GM19099 (cell line): ENCODE measurements around the gene TADA2B.
A peak's percentile ranks its signal among the peaks of the same experiment; 100 is the strongest.

ENCODE experiments used
- POLR2A ChIP-seq: IDR thresholded peaks from 3 replicates; pipeline ENCODE4 v1.6.1; 2011; ENCODE audit warnings: low read depth; ENCODE audit not compliant: insufficient read length; ENCODE audit errors: extremely low read depth

The TADA2B gene

GRCh38 chr4:7096236-7096635, 53.1 kb downstream of the TADA2B start:
- no peak for TF ChIP-seq POLR2A

- TF ChIP-seq POLR2A: no peak
Measured at GRCh38 chr4:7101692-7102515, 58.7 kb downstream of the TADA2B start.

GRCh38 chr4:7103031-7103606, 59.9 kb downstream of the TADA2B start:
- peak; percentile 60 for TF ChIP-seq POLR2A

GRCh38 chr4:7103607-7104365, 60.6 kb downstream of the TADA2B start:
- TF ChIP-seq POLR2A: no peak

DNA sequence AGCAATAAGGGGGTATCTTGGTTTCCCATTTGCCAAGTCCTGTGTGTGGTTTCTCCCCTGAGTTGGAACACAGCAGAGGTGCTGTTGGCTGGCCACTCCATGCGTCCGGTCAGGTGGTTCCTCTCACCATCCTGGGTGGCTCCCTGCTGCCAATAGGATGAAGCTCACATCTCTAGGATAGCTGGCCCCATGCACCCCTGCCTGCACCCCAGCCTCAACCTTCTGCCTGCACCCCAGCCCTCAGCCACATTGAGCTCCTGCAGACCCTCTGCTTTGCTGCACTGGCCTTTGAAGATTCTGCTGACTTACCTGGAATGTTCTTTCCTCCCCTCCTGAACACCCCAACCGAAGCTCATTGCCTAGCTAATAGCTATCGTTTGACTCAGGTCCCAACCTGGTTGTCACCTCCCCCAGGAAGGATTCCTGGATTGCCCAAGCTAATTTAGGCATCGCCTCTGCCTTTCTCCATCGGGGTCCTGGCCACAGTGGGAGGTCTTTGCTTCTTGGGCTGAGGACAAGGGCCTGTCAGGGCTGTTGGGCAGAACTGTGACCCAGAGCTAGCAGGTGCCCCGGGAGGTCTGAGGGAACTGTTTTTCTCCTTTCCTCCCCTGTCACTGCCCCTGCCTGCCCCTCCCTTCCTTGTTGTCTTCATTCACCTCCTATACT, 61.3 kb downstream of the TADA2B start:
- no peak for TF ChIP-seq POLR2A

- TF ChIP-seq POLR2A: no peak
Measured at GRCh38 chr4:7105276-7105675, 62.1 kb downstream of the TADA2B start.

DNA sequence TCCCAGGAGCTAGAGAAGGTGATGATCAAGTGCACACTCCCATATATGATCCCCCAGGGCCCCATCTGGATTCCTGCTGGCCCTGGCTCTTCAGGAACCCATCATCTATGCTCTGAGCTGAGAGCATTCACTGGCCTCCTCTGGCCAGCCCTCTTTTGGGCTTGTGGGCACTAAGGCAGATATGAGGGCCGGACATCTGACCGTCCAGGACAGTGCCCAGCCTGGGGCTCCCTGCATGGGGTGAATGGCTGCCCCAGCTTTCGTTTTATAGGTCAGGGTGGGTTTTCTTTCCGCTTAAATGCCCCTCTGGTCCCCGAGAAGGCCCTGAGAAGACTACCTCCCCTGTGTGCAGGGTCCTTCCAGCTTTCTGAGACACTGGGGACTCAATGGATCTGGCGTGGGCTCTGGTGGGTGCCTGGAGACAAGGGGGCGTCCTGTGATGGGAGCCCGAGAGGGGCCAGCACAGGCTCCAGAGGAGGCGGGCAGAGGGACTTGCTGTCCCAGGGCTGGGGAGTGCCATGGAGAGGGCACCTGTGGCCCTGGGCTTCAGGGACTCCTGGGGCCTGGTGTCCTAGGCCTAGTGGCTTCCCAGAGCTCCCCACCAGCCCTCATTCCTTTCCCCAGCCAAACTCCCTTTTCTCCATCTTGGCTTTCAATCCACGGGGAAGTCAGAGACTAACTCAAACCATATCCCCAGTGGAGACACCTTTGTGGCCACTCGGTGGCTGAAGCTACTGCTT, 64.2 kb downstream of the TADA2B start:
- TF ChIP-seq POLR2A: no peak
